RWPE1 (cell line): ENCODE results near the gene AGPS.

Experiments
- CTCF ChIA-PET: fragments of 350-600 bp; sonication (Branson Sonifier 250); formaldehyde crosslinking; extraction: SDS; loops from one replicate; lab custom pipeline; 2021; lab: Yijun Ruan, JAX
- POLR2A ChIA-PET: fragments of 400-600 bp; formaldehyde crosslinking; extraction: SDS; loops from one replicate; lab custom pipeline; 2020; ENCODE audit warnings: antibody characterized with exemption; ENCODE audit not compliant: low non-redundant PET; lab: Yijun Ruan, JAX
- DNase-seq: peaks from one replicate; pipeline ENCODE4 v3.0.0; 2012; ENCODE audit warnings: low spot score
- H3K27ac ChIP-seq: fragments of 450-650 bp; 2 replicates; pipeline ENCODE4 v1.5.1; 2017
- TF ChIP-seq, protein P1 (sequence below): fragments of 450-650 bp; conservative IDR thresholded peaks from 2 replicates; pipeline ENCODE4 v1.5.1; 2017; ENCODE audit warnings: low read depth, mild to moderate bottlenecking

Gene AGPS

GRCh38 chr2:177518754-177519153 lies 126.2 kb downstream of the AGPS start:
- CTCF ChIA-PET, result interaction anchor here (0.6 to 0.7 kb wide), 2 partner anchors 29 to 558 kb away, joined by 3 to 4 read pairs; no protein-coding TSS in a partner anchor

GRCh38 chr2:177519534-177520115 lies 127.1 kb downstream of the AGPS start:
- TF ChIP-seq, protein P1, sequence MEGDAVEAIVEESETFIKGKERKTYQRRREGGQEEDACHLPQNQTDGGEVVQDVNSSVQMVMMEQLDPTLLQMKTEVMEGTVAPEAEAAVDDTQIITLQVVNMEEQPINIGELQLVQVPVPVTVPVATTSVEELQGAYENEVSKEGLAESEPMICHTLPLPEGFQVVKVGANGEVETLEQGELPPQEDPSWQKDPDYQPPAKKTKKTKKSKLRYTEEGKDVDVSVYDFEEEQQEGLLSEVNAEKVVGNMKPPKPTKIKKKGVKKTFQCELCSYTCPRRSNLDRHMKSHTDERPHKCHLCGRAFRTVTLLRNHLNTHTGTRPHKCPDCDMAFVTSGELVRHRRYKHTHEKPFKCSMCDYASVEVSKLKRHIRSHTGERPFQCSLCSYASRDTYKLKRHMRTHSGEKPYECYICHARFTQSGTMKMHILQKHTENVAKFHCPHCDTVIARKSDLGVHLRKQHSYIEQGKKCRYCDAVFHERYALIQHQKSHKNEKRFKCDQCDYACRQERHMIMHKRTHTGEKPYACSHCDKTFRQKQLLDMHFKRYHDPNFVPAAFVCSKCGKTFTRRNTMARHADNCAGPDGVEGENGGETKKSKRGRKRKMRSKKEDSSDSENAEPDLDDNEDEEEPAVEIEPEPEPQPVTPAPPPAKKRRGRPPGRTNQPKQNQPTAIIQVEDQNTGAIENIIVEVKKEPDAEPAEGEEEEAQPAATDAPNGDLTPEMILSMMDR, result no peak
- ChIA-PET CTCF (interaction anchor here (0.7 kb wide), 1 partner anchor 30 kb away, joined by 3 read pairs; no protein-coding TSS in a partner anchor), POLR2A (no interaction called here)
- H3K27ac ChIP-seq, result no peak overlapping the region
- DNase-seq, result no peak

More at GRCh38 chr2:177518754-177519153, 126.2 kb downstream of the AGPS start:
- no peak for DNase-seq
- no peak overlapping the region for H3K27ac ChIP-seq
- TF ChIP-seq, protein P1, result no peak
- POLR2A ChIA-PET, result no interaction called here

GRCh38 chr2:177520324-177520723 lies 127.8 kb downstream of the AGPS start:
- TF ChIP-seq, protein P1, result no peak
- no peak for DNase-seq
- ChIA-PET POLR2A (no interaction called here), CTCF (no interaction called here)
- H3K27ac ChIP-seq, result no peak overlapping the region

- DNase-seq, result no peak
- CTCF ChIA-PET, result no interaction called here
- TF ChIP-seq, protein P1, result no peak
- H3K27ac ChIP-seq, result no peak overlapping the region
- POLR2A ChIA-PET, result no interaction called here
These were observed 131.2 kb downstream of the AGPS start for GRCh38 chr2:177523781-177524180.

DNA sequence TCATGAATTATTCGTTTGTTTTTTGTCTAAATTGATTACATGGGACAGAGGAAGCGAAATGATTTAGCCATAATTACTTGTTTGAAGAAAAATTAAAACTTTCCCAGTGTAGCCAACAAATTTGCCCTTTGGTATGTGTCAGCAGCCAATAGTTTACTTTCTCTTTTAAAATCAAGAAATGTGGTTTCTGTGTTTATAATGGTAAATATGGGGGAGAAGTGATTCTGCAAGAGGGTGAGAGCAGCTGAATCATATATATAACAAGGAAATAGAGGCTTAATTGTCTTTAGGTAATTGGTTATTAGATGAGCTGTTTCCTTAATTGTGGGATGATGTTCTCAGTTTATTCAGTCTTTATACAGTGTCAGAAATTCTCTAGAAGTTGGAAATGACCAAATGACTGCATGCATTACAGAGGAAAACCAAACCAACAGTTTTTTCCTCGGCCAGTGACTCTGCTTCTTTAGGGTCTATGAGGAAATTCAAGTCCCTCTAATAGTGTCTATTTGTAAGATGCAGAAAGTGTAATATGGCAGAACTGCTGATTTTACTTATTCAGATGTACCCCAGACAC lies 132.9 kb downstream of the AGPS start:
- H3K27ac ChIP-seq, result no peak overlapping the region
- TF ChIP-seq, protein P1, result no peak
- DNase-seq, result no peak
- CTCF ChIA-PET, result no interaction called here
- POLR2A ChIA-PET, result no interaction called here

DNA sequence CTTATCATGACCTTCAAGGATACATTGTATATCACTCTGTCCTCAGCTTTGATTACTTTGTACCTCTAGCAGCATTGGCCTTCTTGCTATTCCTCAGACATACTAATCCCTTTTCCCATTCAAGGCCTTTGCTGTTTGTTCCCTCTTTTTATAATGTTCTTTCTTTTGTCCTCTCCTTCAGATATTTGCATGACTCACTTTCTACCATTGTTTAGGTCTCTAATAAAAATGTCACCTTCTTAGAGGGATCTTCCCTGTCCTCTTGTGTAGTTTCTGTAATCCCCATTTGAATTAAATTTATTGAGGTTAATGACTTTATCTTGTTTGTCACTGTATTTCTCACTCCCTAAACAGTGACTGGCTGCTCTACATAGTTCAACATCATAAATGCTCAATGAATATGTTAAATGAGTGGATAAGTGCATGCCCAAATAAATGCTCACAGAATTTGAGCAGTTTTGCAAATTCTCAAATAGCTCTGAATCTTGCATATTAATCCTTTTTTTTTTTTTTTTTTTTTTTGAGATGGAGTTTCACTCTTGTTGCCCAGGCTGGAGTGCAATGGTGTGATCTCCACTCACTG lies 135.9 kb downstream of the AGPS start:
- POLR2A ChIA-PET, result no interaction called here
- no peak overlapping the region for H3K27ac ChIP-seq

More for the DNA sequence above, 135.9 kb downstream of the AGPS start:
- CTCF ChIA-PET, result no interaction called here
- TF ChIP-seq, protein P1, result no peak
- no peak for DNase-seq
